ENCODE measurements around the gene LAMA3. TPM values are rescaled to one million over a fixed set of nuclear protein-coding genes. Genes with fewer than 3 reads are reported as not detected.

Gene LAMA3
- total and polyA plus RNA-seq, 2 of the 13 experiments (the other 11 are each of a cell fraction or from before 2014, with no cell fraction given), result 0.45 to 2.2 TPM

DNA sequence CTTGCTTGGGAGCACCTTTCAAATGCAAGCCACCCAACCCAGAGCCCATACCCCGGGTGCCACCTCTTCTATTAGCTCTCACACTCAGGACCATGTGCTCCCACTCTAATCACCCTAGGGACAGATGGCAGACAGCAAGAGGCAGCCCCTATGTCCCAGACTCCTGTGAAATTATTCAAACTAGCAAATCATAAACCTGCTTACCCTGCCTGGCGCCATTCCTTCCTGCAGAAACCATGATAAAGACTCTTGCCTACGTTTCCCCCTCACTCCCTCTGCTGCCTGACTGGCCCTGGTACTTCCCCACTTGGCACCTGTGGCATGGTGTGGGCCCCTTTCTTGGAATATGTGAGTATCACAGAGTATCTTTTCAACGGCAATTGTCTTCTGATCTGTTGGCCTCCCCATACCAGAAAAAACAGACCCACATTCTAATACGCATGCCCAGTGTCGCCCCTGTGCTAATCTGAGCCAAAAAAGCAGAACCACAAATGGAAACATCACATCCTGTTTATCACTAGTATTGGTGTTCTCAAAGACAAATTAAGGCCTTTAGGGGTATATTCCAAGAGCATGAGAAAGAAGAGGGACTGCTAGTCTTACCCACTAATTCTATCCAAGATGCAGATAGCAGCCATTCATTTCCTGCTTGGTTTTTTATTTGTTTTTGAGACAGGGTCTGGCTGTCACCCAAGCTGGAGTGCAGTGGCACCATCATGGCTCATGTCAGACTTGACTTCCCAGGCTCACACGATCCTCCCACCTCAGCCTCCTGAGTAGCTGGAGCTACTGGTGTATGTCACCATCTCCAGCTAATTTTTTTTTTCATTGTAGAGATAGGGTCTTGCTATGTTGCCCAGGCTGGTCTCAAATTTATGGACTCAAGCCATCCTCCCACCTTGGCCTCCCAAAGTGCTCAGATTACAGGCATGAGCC, 281.2 kb downstream of the LAMA3 start (continued):
- TF ChIP-seq TFE3 (CRISPR knock-in tag; IDR thresholded peaks at IDR 0.05) (no peak), ZNF256 (CRISPR knock-in tag; conservative IDR thresholded peaks at IDR 0.05) (no peak), MEIS1 (CRISPR knock-in tag; IDR thresholded peaks at IDR 0.05; ENCODE audit: borderline replicate concordance) (no peak), TSC22D2 (CRISPR knock-in tag; IDR thresholded peaks at IDR 0.05; ENCODE audit: borderline replicate concordance) (no peak), ZNF616 (CRISPR knock-in tag; IDR thresholded peaks at IDR 0.05; ENCODE audit: low read depth) (no peak), KDM4B (CRISPR knock-in tag; IDR thresholded peaks at IDR 0.05) (no peak)
- TF ChIP-seq, protein P1, sequence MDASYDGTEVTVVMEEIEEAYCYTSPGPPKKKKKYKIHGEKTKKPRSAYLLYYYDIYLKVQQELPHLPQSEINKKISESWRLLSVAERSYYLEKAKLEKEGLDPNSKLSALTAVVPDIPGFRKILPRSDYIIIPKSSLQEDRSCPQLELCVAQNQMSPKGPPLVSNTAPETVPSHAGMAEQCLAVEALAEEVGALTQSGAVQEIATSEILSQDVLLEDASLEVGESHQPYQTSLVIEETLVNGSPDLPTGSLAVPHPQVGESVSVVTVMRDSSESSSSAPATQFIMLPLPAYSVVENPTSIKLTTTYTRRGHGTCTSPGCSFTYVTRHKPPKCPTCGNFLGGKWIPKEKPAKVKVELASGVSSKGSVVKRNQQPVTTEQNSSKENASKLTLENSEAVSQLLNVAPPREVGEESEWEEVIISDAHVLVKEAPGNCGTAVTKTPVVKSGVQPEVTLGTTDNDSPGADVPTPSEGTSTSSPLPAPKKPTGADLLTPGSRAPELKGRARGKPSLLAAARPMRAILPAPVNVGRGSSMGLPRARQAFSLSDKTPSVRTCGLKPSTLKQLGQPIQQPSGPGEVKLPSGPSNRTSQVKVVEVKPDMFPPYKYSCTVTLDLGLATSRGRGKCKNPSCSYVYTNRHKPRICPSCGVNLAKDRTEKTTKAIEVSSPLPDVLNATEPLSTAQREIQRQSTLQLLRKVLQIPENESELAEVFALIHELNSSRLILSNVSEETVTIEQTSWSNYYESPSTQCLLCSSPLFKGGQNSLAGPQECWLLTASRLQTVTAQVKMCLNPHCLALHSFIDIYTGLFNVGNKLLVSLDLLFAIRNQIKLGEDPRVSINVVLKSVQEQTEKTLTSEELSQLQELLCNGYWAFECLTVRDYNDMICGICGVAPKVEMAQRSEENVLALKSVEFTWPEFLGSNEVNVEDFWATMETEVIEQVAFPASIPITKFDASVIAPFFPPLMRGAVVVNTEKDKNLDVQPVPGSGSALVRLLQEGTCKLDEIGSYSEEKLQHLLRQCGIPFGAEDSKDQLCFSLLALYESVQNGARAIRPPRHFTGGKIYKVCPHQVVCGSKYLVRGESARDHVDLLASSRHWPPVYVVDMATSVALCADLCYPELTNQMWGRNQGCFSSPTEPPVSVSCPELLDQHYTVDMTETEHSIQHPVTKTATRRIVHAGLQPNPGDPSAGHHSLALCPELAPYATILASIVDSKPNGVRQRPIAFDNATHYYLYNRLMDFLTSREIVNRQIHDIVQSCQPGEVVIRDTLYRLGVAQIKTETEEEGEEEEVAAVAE (CRISPR knock-in tag; IDR thresholded peaks at IDR 0.05; ENCODE audit: borderline replicate concordance), result no peak
